Stimulated activated CD8-positive, alpha-beta memory T cell treated with anti-CD3 and anti-CD28 coated beads, Interleukin-15, amount 100 ng/mL, for 48 hours (primary cell): ENCODE measurements around the gene CAMTA1.

Source experiments
- DNase-seq, 2 donors: peaks; one replicate each; pipeline ENCODE4 v3.0.0-alpha.2; 2020; ENCODE audit warnings: low read depth in 2 of 2

The CAMTA1 gene

DNA sequence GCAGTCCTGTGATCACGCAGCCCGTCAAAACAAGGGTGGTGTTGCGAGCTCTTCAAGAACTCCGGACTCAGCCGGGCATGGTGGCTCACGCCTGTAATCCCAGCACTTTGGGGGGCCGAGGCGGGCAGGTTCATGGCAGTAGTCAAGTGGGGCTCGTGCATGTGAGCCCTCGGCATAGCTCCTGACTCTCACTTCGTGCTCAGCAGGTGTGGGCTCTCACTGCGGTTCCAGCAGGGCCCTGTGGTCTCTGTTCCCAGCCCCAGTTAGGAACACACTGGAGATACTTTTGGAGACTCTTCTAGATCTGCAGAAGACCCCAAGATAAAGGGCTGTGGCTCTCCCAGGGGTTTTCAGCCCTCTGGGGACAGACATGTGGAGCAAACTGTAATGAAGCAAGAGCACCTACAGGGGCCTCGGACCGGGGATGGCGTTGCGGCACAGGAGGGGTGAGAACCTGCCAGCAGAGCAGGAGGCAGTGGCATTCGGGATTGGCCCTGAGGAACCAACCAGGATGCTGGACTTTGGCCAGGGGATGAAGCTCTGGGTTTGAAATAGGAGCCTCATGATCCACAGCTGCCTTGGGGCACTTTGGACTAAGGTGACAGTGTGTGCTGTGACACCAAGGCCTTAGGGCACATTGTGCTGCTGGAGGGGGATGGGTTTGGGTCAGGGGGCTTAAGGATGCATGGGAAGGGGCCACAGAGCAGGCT, 443.2 kb downstream of the CAMTA1 start:
- no peak for DNase-seq

DNA sequence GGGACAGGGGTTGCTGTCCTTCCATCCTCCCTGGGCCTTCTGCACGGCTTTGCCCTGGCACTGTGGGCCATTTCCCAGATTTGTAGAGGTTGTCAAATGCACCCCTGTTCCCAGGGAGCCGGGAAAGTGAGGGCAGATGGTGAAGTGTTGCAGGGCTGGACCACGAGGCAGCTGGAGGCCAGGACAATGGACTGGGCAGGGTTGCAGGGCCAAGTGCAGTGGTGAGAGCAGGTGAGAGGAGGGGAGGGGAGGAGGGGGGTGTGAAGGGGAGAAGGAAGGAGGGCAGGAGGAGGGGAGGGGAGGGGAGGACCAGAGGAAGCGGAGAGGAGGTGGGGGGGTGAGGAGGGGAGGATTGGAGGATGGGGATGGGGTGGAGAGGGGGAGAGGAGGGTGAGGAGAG, 443.9 kb downstream of the CAMTA1 start:
- DNase-seq = no peak

- DNase-seq = no peak
Observed at GRCh38 chr1:7229696-7230631, 444.7 kb downstream of the CAMTA1 start.

GRCh38 chr1:7232441-7233236, 447.4 kb downstream of the CAMTA1 start:
- no peak for DNase-seq

GRCh38 chr1:7233237-7233540, 447.9 kb downstream of the CAMTA1 start:
- no peak for DNase-seq

GRCh38 chr1:7233646-7234470, 448.6 kb downstream of the CAMTA1 start:
- DNase-seq = no peak

GRCh38 chr1:7234471-7234755, 449.2 kb downstream of the CAMTA1 start:
- DNase-seq = no peak

- no peak for DNase-seq
Observed at GRCh38 chr1:7235871-7236517, 450.7 kb downstream of the CAMTA1 start.

DNA sequence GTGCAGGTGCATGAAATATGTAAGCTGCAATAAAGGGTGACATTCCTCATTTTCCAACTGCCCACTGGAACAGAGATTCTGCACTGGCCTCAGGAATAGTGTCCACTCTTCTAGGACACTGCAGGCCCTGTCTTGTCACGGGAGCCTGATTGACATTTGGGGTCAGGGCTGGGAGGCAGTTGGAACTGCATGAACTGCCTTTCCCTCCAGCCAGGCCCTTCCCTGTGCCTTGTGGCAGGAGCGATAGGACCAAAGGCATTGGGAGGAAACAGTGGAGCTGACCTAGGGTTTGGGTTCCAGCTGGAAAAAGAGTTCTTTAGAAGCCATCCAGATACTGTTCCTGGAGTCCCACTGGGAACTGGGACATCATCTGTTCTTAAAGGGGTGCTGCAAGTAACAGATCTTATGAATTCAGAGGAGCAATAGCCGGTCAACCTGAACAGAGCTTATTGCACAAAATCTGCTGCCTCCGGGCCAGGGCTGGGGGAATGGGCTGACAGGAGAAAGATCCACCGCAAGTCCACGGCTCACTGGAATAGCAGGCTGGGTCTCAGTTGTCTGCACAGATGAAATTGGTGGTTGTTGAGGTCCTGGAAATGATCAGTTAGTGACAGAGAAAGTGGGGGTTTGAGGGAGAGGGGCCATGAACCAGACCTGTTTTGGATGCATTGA, 451.7 kb downstream of the CAMTA1 start:
- no peak for DNase-seq

DNA sequence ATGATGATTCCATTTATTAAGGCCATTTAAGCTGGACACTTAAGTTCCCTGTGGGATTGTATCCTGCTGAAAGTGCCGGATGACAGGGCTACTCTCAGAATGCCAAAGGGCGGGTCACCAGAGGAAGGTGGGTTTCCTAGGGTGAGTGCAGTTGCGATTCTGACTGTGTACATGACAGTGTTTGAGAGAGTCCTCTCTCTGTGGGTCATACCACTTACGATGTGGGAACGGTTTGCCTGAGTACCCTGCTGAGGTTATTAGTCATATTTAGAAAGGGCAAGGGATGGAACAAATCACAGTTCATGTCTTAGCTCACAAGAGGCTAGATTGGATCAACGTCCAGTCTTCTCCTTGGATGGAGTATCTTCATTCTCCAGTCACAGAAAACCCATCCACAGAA, 461.9 kb downstream of the CAMTA1 start:
- DNase-seq = no peak

GRCh38 chr1:7247791-7248548, 462.7 kb downstream of the CAMTA1 start:
- no peak for DNase-seq

DNA sequence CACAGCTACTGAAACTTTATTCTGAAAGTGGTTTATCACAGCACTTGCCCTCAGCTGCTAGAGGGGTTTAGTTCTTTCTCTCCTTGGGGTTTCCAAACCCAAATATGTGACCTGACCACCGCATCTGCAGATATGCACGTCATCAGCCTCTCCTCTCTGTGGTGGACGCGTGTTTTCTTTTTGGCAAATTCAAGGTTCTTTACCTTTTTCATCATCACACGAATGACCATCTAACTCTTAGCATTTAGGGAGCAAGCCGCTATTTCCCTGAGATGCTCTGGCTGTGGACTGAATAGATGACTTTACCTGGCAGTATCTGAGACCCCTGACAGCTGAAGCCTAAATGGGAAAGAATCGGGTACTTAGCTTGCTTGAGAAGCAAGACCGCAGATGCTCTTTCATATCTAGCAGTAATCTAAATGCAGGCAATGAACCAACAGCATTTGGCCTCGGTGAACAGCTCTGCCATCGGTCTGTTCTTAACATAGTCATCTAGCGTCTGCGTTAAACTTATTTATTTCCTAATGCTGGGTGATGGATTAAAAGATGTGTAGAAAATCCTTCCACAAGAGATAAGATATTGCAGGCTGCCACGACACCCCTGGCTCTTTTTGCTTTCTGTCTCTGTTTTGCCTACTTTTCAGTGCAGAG, 463.4 kb downstream of the CAMTA1 start:
- DNase-seq = no peak

DNA sequence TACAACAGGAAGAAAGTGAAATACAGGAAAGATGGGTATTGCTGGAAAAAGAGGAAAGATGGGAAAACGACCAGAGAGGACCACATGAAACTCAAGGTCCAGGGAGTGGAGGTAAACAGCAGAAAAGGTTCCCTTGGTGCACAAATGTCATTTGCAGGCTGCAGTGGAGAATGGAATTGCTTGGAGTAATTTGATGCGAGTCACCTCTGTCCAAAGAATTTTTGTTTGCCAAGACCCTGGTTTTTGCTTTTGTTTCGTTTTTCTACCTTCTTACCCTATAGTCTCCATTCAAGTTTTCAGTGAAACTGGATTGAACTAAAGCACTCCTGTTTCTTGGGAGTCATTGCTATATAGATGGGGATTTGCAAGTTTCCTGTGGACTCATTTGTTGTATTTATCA, 464.3 kb downstream of the CAMTA1 start:
- DNase-seq = no peak

GRCh38 chr1:7250176-7250575, 464.9 kb downstream of the CAMTA1 start:
- DNase-seq = no peak

DNA sequence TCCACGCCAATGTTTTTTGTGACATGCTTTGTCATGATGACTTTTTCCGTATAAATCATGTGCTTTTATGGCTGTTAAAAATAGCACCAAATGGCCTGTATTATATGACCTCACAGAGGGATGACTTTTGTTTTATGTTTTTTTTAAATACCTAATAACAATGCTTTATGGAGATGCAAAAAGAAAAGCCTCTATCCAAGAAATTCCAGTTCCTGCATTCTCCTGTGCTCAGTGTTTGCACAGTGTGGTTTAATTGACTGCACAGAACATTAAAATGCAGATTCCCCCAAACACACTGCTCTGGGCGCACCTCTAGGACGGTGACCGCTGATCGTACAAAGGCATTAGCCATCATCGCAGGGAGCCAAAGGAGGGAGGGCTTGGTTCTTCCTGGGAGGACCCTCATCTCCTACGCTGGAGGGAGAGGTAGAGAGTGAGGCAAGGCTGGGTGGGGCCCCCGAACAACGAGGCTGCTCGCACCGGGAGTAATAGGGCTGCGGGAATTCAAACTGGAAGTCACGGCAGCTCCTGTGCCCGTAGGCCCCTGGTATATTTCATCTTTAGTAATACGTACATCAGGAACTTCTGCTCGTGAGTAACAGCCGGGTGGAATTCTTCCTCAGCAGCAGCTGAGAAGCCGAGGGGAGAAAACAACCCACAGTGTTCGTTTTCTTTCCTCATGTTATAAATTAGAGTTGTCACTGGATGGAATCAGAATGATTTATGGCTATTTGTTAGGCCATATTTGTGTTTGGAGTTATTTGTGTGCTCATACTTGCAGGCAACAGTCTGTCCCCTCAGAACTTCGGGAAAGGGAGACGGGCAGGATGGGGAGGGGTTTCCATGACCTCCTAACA, 465.6 kb downstream of the CAMTA1 start:
- no peak for DNase-seq

- DNase-seq = no peak
Observed at GRCh38 chr1:7251454-7251800, 466.2 kb downstream of the CAMTA1 start.

- no peak for DNase-seq
Observed at GRCh38 chr1:7252411-7253117, 467.3 kb downstream of the CAMTA1 start.

- no peak for DNase-seq
Observed at GRCh38 chr1:7253118-7253480, 467.8 kb downstream of the CAMTA1 start.
